HG03045 (cell line): Measurements from ENCODE around the gene ACP6.
"Not testable (repeated sequence)": the region's sequence is repeated elsewhere in the genome, so short reads cannot be mapped to it uniquely, and the experiment has no call there.

Experiments used
- ATAC-seq: cut with Tn5 transposase; IDR thresholded peaks from one replicate; pipeline ENCODE4 v1.9.1; 2021; ENCODE audit warnings: mild to moderate bottlenecking, moderate library complexity; ENCODE audit not compliant: unreplicated experiment

ACP6 gene

DNA sequence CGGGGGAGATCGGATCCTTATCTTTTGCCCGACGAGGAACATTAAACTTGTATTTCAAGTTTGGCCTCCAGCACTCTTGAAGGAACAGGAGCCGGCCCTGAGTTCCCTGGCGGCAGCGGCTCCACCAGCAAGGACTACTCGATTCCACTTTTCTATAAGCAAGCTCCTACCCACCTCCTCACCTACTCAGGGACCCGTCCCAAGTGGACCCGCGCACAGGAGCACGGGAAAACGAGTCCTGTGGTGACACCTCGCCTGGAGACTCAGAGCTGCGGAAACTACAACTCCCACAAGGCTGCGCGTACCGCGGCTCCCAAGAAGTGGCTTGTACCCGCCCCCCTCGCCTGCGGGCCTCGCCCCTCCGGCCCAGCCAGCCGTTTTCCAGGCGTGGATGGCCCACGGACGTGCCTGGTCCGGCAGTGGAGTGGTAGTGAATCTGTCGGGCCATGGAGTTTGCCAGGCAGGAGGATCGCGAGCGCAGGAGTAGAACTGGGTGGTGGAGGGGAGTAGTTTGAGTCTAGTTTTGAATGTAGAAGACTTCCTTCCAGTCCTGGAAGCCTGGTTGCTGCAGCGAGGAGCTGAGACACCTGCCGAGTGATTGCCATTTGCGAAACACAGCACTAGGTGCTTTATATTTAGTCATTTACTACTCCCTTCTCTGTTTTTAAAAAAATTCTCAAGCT, at the start of gene ACP6:
ACP6 (minus strand) TSS at position 206 of the 683 bp plus-strand sequence. CDS start 476 bp downstream, outside the sequence.
- peak; percentile 94 for ATAC-seq

GRCh38 chr1:147719711-147720225, 49.4 kb upstream of the ACP6 start:
- no peak for ATAC-seq

DNA sequence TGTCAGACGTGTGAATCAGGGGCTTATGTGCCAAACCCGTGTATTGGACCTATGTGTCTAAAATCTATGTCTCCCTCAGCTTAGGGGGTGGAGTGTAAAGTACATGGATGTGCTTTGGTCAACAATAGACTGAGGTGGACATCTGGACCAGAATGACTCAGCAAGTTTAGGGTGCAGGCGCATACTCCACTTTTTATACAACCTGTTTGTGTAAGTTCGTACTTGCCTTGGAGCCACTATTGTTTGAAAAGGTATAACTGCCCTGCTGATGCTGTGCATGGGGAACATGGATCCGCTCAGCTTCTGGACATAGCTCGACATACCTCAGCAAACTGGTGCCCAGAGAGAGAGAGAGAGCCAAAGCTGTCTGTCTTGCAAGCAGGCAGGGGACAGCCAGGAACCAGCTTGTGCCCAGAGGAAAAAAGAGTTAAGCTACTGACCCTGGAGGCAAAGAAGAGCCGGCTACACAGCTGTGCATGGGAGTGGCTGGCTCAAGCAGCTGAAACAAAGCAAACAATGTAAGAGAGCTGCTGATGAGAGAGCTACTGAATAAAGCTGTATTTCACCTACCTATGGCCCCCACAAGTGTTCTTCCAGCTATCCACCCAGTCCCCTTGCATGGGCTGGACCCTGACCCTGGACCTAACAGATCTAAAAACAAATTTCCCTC, 48.8 kb upstream of the ACP6 start:
- ATAC-seq, result no peak

DNA sequence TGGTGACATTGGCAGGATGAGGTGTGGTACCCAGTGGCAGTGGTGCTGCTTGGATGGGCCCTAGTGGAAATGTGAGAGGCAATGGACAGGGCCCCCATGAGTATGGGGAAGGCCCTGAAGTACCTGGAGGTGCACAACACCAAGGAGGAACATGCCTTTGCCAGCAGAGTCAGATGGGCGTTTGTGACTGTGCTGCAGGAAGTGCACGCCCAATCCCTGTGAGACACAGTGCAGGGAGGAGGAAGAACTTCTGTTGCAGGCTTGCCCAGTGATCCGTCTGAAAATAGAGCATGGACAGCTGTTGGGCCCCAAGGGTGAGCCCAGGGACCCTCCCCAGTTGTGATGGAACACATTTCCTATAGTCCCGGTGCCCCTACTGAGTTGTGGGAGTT, 47.4 kb upstream of the ACP6 start:
- no peak for ATAC-seq

- no peak for ATAC-seq
Measured at GRCh38 chr1:147717051-147717705, 46.9 kb upstream of the ACP6 start.

- no peak for ATAC-seq
Measured at GRCh38 chr1:147712605-147713004, 42.3 kb upstream of the ACP6 start.

DNA sequence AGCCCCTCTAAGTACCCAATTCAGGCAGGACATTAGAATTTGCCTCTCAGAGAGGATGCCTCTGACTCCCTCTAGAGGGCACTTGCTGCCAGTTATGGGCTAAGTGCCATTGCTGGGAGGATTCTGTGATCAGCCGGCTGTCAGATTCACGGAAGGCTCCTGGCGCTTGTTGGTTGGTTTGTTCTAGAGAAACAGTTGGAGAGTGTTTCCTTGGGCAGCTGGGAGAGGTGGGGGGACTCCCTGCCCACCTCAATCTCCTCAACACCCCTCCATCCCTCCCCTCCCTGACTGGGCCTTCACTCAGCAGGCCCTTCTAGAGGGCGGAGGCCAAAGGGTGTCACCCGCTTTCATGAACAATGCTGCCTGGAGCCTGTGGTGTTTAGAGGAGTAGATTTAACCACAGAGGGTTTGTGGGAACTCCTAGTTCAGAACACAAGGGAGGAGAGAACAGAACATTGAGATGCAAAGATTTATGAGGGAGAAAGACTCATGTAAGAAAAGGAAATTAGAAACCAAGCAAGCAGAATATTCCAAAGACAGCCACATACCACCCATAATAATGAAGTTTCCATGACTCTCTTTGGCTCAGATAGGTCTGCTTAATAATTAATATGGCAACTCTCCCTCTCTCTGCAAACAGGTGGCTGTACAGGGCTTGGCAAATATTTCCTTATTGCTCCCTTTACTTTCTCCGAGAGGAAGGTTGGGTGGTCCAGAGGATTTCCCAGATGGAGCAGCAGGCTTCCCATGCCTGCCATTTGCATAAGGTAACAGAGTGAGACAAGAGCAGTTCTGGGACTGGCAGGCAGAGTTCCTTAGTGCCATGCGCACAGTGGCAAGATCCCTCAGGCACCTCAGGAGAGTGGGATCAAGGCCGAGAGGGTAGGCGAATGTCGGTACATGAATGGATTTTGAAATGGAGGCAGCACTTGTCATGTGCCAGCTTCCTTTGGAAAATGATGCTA, 30.0 kb upstream of the ACP6 start:
- ATAC-seq, result no peak

- ATAC-seq, result no peak
Measured at GRCh38 chr1:147699686-147700041, 29.3 kb upstream of the ACP6 start.

- no peak for ATAC-seq
Measured at GRCh38 chr1:147683163-147683763, 12.9 kb upstream of the ACP6 start.

GRCh38 chr1:147680608-147681235, 10.4 kb upstream of the ACP6 start:
- not testable (repeated sequence) for ATAC-seq

- ATAC-seq, result not testable (repeated sequence)
Measured at GRCh38 chr1:147677681-147678080, 7.4 kb upstream of the ACP6 start.

DNA sequence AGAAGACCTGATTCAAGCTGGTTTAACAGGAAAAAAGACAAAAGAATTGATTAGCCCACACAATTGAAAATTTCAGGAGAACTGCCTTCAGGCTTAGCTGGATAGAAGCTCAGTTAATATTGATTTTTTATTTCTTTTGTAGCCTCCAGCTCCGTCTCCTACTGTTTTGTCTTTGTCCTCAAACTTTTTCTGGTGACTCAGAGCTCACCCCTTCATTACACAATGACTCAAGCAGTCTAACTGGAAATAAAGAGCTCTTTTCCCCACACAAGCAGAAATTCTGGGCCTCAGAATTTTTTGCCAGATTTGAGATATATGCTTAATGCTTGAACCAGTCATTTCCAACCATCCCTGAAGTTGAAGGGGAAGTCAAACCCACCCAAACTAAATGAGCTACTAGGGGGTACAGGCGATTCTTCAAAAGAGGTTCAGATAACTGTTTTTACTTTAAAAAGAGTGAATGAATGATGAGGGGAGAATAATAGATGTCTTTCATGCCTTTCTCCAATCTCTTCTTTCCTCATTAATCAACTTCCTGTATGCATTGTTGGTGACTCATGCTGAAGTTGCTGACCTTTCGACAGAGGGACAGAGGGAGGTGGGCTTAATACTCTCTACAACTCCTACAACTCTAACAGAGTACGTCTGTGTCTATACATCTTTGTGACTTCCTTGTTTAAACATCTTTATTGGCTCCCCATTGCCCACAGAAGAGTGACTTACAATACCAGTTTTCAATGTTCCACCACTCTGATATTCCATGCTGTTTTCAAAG, 6.2 kb upstream of the ACP6 start:
- no peak for ATAC-seq

DNA sequence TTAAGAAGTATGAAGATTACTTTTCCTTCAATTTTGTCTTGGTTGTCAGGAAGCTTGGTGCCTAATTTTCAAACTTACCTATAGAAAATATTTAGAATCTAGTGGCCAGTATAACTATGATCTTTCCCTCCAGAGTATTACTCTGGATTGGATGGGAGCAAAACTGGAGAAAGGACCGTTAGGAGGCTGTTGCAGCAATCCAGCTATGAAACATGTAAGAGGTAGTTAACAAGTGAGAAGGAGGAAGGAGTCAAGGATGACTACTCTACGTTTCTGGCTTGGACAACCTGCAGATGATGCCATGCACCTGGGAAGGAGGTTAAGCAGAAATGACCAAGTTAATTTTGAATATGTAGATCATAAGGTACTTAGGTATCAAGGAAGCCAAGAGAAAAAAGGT, 3.5 kb upstream of the ACP6 start:
- no peak for ATAC-seq

GRCh38 chr1:147673406-147673805, 3.1 kb upstream of the ACP6 start:
- ATAC-seq, result no peak

DNA sequence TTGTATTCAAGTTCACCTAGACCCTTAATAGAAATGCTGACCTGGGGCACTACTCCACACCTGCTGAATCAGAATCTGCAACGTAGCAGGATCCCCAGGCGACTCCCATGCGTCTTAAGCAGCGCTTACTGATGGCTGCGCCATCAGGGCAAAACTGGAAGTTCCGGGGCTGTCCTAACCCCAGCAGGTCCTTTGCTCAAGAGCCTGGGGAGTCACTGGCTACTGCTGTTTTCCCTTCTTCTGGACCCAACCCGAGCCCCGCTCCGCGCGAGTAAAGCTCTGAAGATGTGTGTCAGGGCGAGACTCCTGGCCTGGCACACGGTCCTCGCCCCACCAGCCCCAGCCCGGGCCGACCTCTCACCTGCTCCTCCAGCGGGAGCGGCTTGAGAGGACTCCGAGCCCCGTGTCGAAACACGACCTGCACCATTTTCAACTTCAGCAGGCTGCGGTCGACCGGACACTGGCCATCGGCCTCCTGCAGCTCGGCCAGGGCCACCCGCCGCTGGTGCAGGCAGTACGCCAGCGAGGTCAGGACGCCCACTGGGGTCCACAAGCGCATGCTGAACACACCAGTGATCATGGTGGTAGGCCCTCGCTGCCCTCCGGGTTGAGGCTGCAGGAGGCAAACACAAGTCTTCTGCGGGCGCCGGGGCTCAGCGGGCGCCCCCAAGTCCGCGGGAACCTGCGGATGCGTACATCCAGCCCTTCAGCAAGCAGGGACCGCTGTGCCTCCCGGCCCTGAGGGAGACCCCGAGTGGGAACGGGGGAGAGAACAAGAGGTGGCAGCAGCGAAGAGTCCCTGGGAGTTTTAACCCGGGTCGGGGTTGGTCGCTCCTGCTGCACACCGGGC, 630 bp downstream of the ACP6 start:
- ATAC-seq, result peak; percentile 37

DNA sequence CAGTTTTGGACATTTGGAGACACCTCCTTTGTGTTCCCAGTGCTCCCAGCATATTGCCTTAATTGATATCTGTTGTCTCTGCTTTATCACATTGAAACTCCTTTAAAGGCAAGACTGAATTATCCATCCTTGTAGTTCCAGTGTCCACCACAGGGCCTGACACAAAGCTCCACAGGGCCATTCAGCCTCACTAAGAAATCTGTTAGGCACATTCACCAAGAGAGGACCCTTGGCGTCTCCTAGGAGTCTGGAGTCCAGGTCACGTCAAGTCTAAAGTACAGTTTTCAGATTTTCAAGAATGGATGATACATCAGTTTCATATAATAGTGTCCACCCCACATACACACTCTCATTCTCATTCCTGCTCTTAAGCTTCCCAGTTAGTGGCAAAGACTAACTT, 4.8 kb downstream of the ACP6 start:
- no peak for ATAC-seq

DNA sequence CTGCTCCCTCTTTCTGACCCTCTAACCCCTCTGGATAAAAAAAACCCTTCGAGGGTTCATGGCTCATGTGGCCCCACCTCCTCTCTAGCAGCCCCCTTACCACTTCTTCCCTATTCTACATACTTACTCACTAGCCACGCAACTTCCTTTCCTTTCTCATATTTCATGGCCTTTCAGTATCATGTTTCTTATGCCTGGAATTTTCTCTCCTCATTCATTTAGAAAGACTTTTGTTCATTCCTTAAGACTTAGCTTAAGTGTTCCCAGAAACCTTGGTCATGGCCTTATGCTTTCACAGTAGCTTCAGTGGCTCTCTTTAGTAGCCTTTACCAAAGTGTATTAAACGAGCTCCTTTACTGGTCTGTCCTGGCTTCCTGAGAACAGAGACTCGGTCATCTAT, 6.1 kb downstream of the ACP6 start:
- no peak for ATAC-seq

DNA sequence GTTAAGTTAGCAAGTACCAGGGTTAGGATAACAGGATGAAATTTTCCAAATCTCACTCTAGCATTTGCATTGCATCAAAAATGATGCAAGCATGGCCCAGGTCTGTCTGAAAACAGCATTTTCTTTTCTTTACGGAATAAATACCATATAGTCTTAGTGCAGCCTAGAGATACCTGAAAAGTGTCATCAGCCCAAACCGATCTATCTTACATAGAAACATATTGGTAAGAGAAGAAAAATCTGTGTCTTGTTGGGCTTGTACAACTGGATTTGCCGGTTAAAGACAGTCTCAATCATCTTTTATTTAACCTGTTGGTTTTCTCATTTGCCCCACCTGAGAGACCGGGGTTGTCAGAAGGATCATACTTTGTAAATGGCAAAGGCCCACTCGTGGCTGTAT, 15.8 kb downstream of the ACP6 start:
- no peak for ATAC-seq
